Stimulated activated CD4-positive, alpha-beta T cell treated with anti-CD3 and anti-CD28 coated beads, Interleukin-2, amount 100 ng/mL, for 4 hours (primary cell): ENCODE measurements around the gene PIK3R6.
"Not testable (repeated sequence)": the region's sequence is repeated elsewhere in the genome, so short reads cannot be mapped to it uniquely, and the experiment has no call there.

ENCODE experiments used
- DNase-seq: peaks from one replicate; pipeline ENCODE4 v3.0.0-alpha.2; 2020; ENCODE audit warnings: low read depth

Gene PIK3R6

GRCh38 chr17:8875436-8875835 is 8.0 kb upstream of the PIK3R6 start:
- no peak for DNase-seq

GRCh38 chr17:8873801-8874715 is 6.6 kb upstream of the PIK3R6 start:
- no peak for DNase-seq

GRCh38 chr17:8872705-8873435 is 5.4 kb upstream of the PIK3R6 start:
- DNase-seq = no peak

DNA sequence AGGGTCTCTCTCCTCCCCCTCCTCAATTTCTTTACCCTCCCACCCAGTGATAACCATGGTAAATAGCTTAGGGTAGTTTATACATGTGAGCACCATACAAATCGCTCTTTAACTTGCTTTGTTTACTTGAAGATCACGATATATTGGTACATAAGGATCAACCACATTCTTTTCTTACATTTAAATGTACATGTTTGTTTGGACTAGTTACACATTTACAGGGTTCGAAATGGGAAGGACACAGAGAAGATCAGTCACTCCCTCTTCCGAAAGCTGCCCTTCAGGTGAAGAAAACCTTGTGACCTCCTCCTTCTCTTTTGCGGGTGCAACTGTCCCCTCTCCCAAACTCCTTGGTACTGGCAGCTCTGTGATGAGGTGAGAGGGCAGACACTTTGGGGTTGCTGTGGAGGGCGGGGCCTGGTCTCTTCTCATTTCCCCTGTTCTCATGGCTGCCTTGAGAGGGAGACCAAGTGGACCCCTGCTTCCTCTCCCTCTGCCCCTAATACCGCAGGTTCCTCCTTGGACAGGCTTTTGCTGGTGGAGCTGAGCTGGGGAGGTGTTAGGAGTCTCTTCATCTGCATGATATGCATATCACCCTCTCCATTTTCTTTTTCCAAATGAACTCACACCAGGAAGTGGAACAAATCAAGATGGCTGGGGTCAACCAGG is 4.7 kb upstream of the PIK3R6 start:
- no peak for DNase-seq

GRCh38 chr17:8871081-8871581 is 3.7 kb upstream of the PIK3R6 start:
- no peak for DNase-seq

GRCh38 chr17:8870406-8871040 is 3.0 kb upstream of the PIK3R6 start:
- DNase-seq = no peak

- no peak for DNase-seq
Observed at GRCh38 chr17:8869114-8869815, 1.8 kb upstream of the PIK3R6 start.

- DNase-seq = no peak
Observed at GRCh38 chr17:8868529-8868951, 1.1 kb upstream of the PIK3R6 start.

DNA sequence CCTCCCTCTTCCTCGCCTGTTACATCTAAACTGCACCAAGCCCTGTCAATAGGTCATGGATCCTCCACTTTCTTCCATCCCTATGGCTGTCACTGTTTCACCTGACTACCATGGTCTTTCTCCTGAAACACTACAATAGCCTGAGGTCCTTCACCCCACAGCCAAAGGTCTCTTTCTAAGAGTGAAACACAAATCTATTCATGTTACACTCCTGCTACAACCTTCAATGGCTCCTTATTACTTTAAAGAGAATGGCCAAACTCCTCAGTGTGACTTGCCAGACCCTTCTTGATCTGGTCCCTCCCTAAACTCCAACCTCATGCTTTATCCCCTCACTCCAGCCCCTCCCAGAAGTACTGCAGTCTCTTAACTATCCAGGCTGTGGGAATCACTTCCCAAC is 618 bp upstream of the PIK3R6 start:
- DNase-seq = no peak

DNA sequence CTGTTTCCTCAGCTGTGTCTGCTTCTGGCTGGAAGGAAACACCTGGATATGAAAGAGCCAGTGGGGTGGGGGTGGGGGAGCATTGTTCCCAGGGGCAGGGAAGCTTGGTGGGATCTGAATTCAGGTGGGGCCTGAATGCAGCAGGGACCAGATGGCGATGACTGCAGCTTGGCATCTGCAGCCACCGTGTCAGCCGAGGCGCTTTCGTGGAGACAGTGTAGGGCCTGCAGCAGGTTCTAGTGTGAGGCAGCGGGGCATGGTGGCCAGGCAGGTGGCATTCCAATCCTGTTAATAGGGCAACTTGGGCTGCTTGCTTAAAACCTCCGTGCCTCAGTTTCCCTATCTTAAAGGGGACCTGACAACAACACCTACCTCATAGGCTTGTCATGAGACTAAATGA is 1.7 kb downstream of the PIK3R6 start:
- DNase-seq = no peak

DNA sequence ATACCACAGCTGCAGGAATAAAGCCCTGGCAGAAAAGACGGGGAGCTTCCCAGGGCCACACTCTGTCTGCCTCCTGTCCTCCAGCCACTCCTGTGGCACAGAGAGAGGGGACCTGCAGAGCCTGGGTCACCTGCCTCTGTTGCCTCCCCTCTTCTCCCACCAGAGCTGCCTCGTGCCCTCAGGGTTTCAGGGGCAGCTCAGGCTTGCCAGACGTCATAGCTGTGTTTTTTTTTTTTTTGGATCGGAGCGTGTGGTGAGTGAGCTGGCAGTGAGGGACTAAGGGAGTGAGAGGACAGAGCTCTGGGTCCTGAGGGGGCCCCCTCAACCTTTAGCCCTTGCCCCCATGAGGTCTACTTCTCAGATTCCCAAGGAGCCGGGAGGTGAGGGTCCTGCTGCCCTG is 2.1 kb downstream of the PIK3R6 start:
- no peak for DNase-seq

DNA sequence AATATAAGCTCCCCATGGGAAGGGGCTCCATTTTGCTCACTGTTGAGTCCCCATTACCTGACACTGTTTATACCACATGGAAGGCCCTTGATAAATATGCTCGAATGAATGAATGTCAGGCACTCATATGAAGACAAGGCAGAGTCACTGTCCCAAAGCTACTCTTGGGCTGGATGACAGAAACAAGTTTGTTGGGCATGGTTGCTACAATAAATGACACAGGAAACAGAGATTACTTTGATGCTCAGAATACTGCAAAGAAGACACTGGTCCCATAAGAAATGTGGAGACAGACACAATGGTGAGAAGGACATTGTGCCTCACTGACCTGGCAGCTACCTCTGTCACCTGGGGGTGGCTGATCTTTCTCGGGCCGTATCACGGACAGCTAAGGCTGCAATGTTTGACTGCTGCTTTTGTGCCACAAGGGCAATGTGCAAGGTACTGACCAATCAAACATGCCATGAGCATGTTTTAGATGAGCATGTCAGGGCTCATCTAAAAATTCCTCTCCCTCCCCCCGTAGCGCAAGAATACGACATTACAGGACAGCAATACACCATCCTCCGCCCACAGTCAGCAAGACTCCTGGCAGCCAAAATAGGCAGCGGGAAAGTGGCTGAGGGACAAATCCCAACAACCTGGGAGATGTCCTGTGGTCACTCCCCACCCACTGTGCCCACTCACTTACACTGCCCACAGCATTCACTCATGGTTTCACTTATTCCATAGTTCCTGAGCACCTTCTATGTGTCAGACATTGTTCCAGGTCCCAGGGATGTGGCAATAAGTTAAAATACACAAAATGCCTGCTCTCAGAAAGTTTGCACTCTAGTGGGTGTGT is 5.0 kb downstream of the PIK3R6 start:
- DNase-seq = no peak

GRCh38 chr17:8861495-8862181 is 5.8 kb downstream of the PIK3R6 start:
- no peak for DNase-seq

- no peak for DNase-seq
Observed at GRCh38 chr17:8859804-8860430, 7.6 kb downstream of the PIK3R6 start.

DNA sequence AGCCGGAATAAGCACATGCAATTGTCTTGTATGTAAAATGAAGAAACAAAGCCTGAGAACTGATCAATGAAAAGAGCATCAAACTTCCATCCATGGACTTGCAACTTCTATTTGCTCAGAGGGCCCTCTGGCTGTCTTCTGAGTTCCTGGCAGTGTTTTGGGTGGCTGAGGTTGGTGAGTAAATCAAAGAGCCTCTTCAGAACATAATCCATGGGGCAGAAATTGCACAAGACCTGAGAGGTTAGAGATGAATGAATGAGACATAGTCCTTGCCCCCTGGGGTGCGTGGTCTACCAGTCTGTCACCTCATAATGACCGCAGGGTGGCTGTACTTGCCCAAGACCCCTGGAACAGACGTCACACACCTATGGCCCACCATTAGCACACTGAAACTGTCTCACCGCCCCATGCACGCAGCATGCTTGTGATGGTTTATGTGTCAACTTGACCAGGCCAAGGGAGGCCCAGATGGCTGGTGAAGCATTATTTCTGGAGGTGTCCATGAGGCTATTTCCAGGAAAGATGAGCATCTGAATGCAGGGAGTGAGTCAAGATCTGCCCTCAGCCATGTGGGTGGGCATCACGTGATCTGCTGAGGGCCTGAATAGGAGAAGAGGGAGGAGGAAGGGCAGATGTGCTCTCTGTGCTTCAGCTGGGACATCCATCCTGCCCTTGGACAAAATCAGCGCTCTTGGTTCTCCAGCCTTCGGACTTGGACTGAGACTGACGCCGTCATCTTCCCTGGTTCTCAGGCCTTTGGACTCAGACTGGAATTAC is 8.3 kb downstream of the PIK3R6 start:
- DNase-seq = no peak

DNA sequence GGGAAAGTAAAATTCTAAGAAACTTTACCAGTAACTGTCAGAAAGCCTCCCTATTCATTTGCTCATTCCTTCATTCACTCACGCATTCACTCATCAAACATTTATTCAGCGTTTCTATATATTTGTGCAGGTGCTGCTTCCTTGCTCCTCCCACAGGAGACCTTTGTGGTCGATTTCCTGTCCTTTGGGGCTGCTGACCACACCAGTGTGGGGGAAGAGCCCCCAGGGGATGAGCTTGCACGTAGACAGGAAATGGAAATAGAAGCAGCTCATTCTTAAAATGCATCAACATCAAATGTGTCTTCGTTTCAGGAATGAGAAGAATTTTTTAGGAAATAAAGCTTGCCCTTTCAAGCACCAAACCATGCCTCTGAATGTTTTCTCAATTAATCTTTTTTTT is 9.6 kb downstream of the PIK3R6 start:
- DNase-seq = no peak

DNA sequence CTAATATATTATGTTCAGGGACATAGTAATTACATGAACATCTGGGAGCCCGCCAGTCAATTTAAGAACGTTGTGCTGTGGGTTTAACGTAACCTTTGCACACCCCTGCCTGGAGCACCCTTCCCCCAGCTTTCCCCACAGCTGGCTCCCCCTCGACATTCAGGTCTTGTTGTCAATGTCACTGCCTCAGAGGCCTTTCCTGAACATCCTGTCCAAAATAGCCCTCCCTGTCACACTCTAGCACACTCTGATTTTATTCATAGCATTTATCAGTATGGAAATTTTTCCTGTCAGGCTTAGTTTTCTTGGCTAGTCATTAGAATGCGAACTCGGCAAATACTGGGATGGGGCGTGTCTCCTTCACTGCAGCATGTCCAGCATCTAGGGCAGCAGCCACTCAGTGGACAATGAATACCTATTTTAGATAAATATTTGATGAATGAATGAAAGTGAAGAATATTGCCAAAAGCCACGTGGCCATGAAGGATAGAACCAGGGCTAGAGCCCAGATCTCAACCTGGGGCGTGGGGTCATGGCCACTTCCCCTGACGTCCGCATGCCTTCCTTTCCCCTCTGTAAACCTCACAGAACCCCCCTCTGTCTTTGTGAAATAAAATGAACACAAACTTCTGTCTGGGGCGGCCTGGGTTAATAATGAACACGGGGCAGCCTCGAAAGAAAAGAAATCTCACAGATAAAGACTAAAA is 10.5 kb downstream of the PIK3R6 start:
- no peak for DNase-seq

DNA sequence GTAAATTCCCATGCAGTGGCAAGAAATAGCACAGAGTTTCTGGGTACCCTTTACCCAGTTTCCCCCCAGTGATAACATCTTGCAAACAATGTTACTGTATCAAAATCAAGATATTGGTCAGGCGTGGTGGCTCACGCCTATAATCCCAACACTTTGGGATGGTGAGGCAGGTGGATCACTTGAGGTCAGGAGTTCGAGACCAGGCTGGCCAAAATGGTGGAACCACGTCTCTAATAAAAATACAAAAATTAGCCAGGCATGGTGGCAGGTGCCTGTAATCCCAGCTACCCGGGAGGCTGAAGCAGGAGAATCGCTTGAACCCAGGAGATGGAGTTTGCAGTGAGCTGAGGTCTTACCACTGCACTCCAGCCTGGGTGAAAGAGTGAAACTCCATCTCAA is 11.3 kb downstream of the PIK3R6 start:
- not testable (repeated sequence) for DNase-seq
